Fibroblast of lung (primary cell): ENCODE results near the gene GPN3. TPM values are rescaled to one million over a fixed set of nuclear protein-coding genes. Genes with fewer than 3 reads are reported as not detected.
A peak's percentile ranks its signal among the peaks of the same experiment; 100 is the strongest.
"Not testable (repeated sequence)": the region's sequence is repeated elsewhere in the genome, so short reads cannot be mapped to it uniquely, and the experiment has no call there.

Experiments
- DNase-seq, 2 donors: peaks; one replicate each; pipeline versions ENCODE4 v3.0.0 to v3.0.0-alpha.2; 2010; ENCODE audit warnings: low read depth in 2 of 2
- H2AFZ ChIP-seq: 2 replicates; pipeline ENCODE4 v1.5.1; 2012; ENCODE audit warnings: low read length, control low read depth, inconsistent platforms
- H3K27ac ChIP-seq: 2 replicates; pipeline ENCODE4 v1.5.1; 2011; ENCODE audit warnings: low read length, control low read depth; ENCODE audit not compliant: insufficient read depth
- H3K27me3 ChIP-seq: 2 replicates; pipeline ENCODE4 v1.5.1; 2011; ENCODE audit warnings: mild to moderate bottlenecking, low read length; ENCODE audit not compliant: control insufficient read depth, insufficient read depth
- H3K36me3 ChIP-seq: 2 replicates; pipeline ENCODE4 v1.5.1; 2011; ENCODE audit warnings: low read length; ENCODE audit not compliant: control insufficient read depth, insufficient read depth
- H3K4me1 ChIP-seq: 2 replicates; pipeline ENCODE4 v1.5.1; 2011; ENCODE audit warnings: low read length; ENCODE audit not compliant: control insufficient read depth, insufficient read depth; ENCODE audit errors: extremely low read depth
- H3K4me2 ChIP-seq: 2 replicates; pipeline ENCODE4 v1.5.1; 2011; ENCODE audit warnings: low read length, control low read depth; ENCODE audit not compliant: insufficient read depth; ENCODE audit errors: extremely low read depth
- H3K4me3 ChIP-seq, 4 experiments: fragments of 200-600 bp in 1 of 4; sonication (generic) in 1 of 4; replicated peaks in 1 of 4; 2 replicates each; pipeline ENCODE4 v1.5.1; 2011 to 2016; ENCODE audit warnings: low read length in 4 of 4, low read depth in 3 of 4, mild to moderate bottlenecking in 3 of 4, control low read depth in 2 of 4, inconsistent platforms in 1 of 4, mixed read lengths in 1 of 4; ENCODE audit not compliant: insufficient read depth in 1 of 4; ENCODE audit errors: control extremely low read depth in 1 of 4
- H3K79me2 ChIP-seq: 2 replicates; pipeline ENCODE4 v1.5.1; 2012; ENCODE audit warnings: mild to moderate bottlenecking, low read length, inconsistent platforms; ENCODE audit not compliant: control insufficient read depth, insufficient read depth
- H3K9ac ChIP-seq: 2 replicates; pipeline ENCODE4 v1.5.1; 2011; ENCODE audit warnings: mild to moderate bottlenecking, low read length, control low read depth; ENCODE audit not compliant: insufficient read depth
- H3K9me3 ChIP-seq: 2 replicates; pipeline ENCODE4 v1.5.1; 2012; ENCODE audit warnings: low read depth, low read length; ENCODE audit not compliant: control insufficient read depth, insufficient read depth
- H4K20me1 ChIP-seq: 2 replicates; pipeline ENCODE4 v1.5.1; 2011; ENCODE audit warnings: low read length; ENCODE audit not compliant: control insufficient read depth, insufficient read depth; ENCODE audit errors: extremely low read depth
- CTCF ChIP-seq, 2 donors: IDR thresholded peaks in 1 of 2; conservative IDR thresholded peaks in 1 of 2; 1 replicate in 1 of 2; 2 replicates in 1 of 2; pipeline ENCODE4 v1.5.1; 2011 to 2012; ENCODE audit warnings: low read length in 2 of 2, control low read depth in 1 of 2, inconsistent platforms in 1 of 2, low read depth in 1 of 2, mild to moderate bottlenecking in 1 of 2
- EZH2 ChIP-seq: IDR thresholded peaks from 2 replicates; pipeline ENCODE4 v1.5.1; 2012; ENCODE audit warnings: low read length, control low read depth, mild to moderate bottlenecking; ENCODE audit errors: missing control alignments
- polyA plus RNA-seq, 2 donors: library from polyadenylated mRNA; depleted of rRNA in 1 of 2; stranded (reverse) in 1 of 2; unstranded in 1 of 2; fragments of >200 nt; gene quantifications; 2 replicates each; pipeline ENCODE4 v1.2.1, GENCODE V29; 2011 to 2012; ENCODE audit warnings: missing spikeins in 1 of 2
- total RNA-seq: library from RNA; depleted of rRNA; stranded (reverse); fragments of >200 nt; gene quantifications from 2 replicates; pipeline ENCODE4 v1.2.1, GENCODE V29; 2014

The GPN3 gene
- total and polyA plus RNA-seq, 2 donors (not counting 1 experiment from before 2014, with no cell fraction given), result 8.9 to 29.7 TPM

- H3K4me1 ChIP-seq, result peaks cover 3% of the 10 kb centered on the region
- peak overlapping the region; percentile 91 for H3K4me2 ChIP-seq
- H4K20me1 ChIP-seq, result no peaks in the 10 kb centered on the region
- H2AFZ ChIP-seq, result no peak overlapping the region
- no peaks in the 10 kb centered on the region for H3K27me3 ChIP-seq
- peaks cover 14% of the 10 kb centered on the region for H3K79me2 ChIP-seq
- no peak for TF ChIP-seq EZH2
- TF ChIP-seq CTCF (conservative IDR thresholded peaks at IDR 0.05 in 1 of 2, IDR thresholded peaks at IDR 0.05 in 1 of 2; ENCODE audit: low read depth in 1 of 2, low read length in 2 of 2), result no peak
- H3K9ac ChIP-seq, result no peak overlapping the region
- H3K36me3 ChIP-seq, result no peaks in the 10 kb centered on the region
- H3K27ac ChIP-seq, result no peak overlapping the region
- no peaks in the 10 kb centered on the region for H3K9me3 ChIP-seq
- DNase-seq, result no peak
- no peak overlapping the region for H3K4me3 ChIP-seq
Observed at GRCh38 chr12:110466791-110467190, 1.3 kb downstream of the GPN3 start.

- H3K27me3 ChIP-seq, H3K27ac ChIP-seq, H3K9me3 ChIP-seq, DNase-seq, H3K4me1 ChIP-seq, H2AFZ ChIP-seq, H3K4me3 ChIP-seq, H4K20me1 ChIP-seq, H3K9ac ChIP-seq, H3K4me2 ChIP-seq, H3K36me3 ChIP-seq: not testable (repeated sequence)
- peaks cover 14% of the 10 kb centered on the region for H3K79me2 ChIP-seq
Observed at GRCh38 chr12:110465765-110466164, 2.3 kb downstream of the GPN3 start.

GRCh38 chr12:110465024-110465423 lies 3.0 kb downstream of the GPN3 start:
- TF ChIP-seq CTCF (conservative IDR thresholded peaks at IDR 0.05 in 1 of 2, IDR thresholded peaks at IDR 0.05 in 1 of 2; ENCODE audit: low read depth in 1 of 2, low read length in 2 of 2) (no peak), EZH2 (no peak)
- no peaks in the 10 kb centered on the region for H3K9me3 ChIP-seq
- no peak for DNase-seq
- no peak overlapping the region for H3K9ac ChIP-seq
- no peaks in the 10 kb centered on the region for H3K36me3 ChIP-seq
- no peaks in the 10 kb centered on the region for H3K27me3 ChIP-seq
- H3K4me2 ChIP-seq, result no peak overlapping the region
- no peak overlapping the region for H3K27ac ChIP-seq
- H2AFZ ChIP-seq, result no peak overlapping the region
- H3K79me2 ChIP-seq, result peaks cover 12% of the 10 kb centered on the region
- H3K4me1 ChIP-seq, result peaks cover 3% of the 10 kb centered on the region
- H3K4me3 ChIP-seq, result no peak overlapping the region
- no peaks in the 10 kb centered on the region for H4K20me1 ChIP-seq

GRCh38 chr12:110461189-110461588 lies 6.9 kb downstream of the GPN3 start:
- H3K79me2 ChIP-seq, DNase-seq, H3K9me3 ChIP-seq, H3K4me2 ChIP-seq, H4K20me1 ChIP-seq, H3K9ac ChIP-seq, H3K27ac ChIP-seq, H3K27me3 ChIP-seq, H3K4me3 ChIP-seq, H2AFZ ChIP-seq, H3K36me3 ChIP-seq, H3K4me1 ChIP-seq: not testable (repeated sequence)
